Thyroid gland (tissue), 4 donors: ENCODE measurements around the gene GALNT5. TPM values are rescaled to one million over a fixed set of nuclear protein-coding genes. Genes with fewer than 3 reads are reported as not detected.

Source experiments
- DNase-seq, 2 donors: peaks; one replicate each; pipeline ENCODE4 v3.0.0-alpha.2; 2019
- H3K27ac ChIP-seq, 3 donors: fragments of 200-600 bp; sonication (generic); 1 replicate in 2 of 3; 2 replicates in 1 of 3; pipeline ENCODE4 v1.5.1; 2016 to 2019; ENCODE audit warnings: mild to moderate bottlenecking in 1 of 3, moderate library complexity in 1 of 3
- H3K27me3 ChIP-seq: fragments of 200-600 bp; sonication (generic); one replicate; pipeline ENCODE4 v1.5.1; 2019
- H3K36me3 ChIP-seq, 2 donors: fragments of 200-600 bp; sonication (generic); one replicate each; pipeline ENCODE4 v1.5.1; 2016 to 2019
- H3K4me1 ChIP-seq, 2 donors: fragments of 200-600 bp; sonication (generic); one replicate each; pipeline ENCODE4 v1.5.1; 2017 to 2019
- H3K4me3 ChIP-seq, 3 donors: fragments of 200-600 bp; sonication (generic); replicated peaks in 1 of 3; 1 replicate in 2 of 3; 2 replicates in 1 of 3; pipeline ENCODE4 v1.5.1; 2016; ENCODE audit warnings: mild to moderate bottlenecking in 1 of 3
- H3K9me3 ChIP-seq: fragments of 200-600 bp; sonication (generic); one replicate; pipeline ENCODE4 v1.5.1; 2017
- CTCF ChIP-seq, 6 experiments: fragments of 200-600 bp in 3 of 6; fragments of 450-650 bp in 3 of 6; sonication (generic) in 3 of 6; IDR thresholded peaks; one replicate each; pipeline ENCODE4 v1.5.1; 2016 to 2019; ENCODE audit warnings: antibody characterized with exemption in 6 of 6, mild to moderate bottlenecking in 2 of 6, inconsistent platforms in 1 of 6, moderate library complexity in 1 of 6
- POLR2A ChIP-seq, 2 donors: fragments of 450-650 bp; IDR thresholded peaks; one replicate each; pipeline ENCODE4 v1.6.1; 2017; ENCODE audit warnings: antibody characterized with exemption in 2 of 2, mild to moderate bottlenecking in 2 of 2, moderate library complexity in 1 of 2
- WGBS, 2 donors: methylation state at CpG; one replicate each; pipeline ENCODE4 v1.1.5; 2017; 5-methylcytosine and 5-hydroxymethylcytosine counted together
- intact Hi-C: fragments of 100-400 bp; cut with DNase I; formaldehyde crosslinking; loops from one replicate; pipeline ENCODE4 v1.15.1; 2023
- total RNA-seq, 4 donors: library from RNA; depleted of rRNA; stranded (reverse); fragments of >200 nt; gene quantifications; one replicate each; pipeline ENCODE4 v1.2.3, GENCODE V29; 2016

Gene GALNT5
- total RNA-seq, 4 donors from 2014 or later = 0.13 to 0.49 TPM; not detected in 2

DNA sequence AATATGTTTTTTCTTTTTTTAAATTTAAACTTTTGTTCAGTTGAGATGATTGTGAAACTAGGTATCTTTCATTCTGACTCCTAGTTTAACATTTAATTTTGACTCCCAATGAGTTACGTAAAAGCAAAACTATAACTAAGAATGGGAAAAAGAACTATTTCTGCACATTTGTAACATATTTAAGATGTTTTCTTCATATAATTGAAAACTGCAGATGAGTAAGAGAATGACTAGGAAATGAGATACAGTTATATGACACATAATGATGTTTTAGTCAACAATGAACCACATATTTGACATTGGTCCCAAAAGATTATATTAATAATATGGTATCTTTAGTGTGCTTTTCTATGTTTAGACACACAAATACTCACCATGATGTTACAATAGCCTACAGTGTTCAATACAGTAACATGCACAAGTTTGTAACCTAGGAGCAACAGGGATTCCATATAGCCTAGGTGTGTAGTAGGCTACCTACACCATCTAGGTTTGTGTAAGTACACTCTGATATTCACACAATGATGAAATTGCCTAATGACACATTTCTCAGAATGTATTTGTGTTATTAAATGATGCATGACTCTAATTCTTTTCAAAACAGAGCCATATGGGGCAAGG is 55.5 kb downstream of the GALNT5 start:
- Histone ChIP-seq H3K36me3 (no peaks in the 10 kb centered on the region), H3K27ac (no peak overlapping the region), H3K4me3 (no peak overlapping the region), H3K9me3 (no peaks in the 10 kb centered on the region), H3K27me3 (no peaks in the 10 kb centered on the region), H3K4me1 (no peaks in the 10 kb centered on the region)
- no peak for DNase-seq
- TF ChIP-seq POLR2A (IDR thresholded peaks at IDR 0.05) (no peak), CTCF (IDR thresholded peaks at IDR 0.05) (no peak)
- intact Hi-C loops = no loop called here
- 92 to 97% methylated on average over 1 of the region's 1 CpG for WGBS, 2 donors

GRCh38 chr2:157315901-157316300 is 58.4 kb downstream of the GALNT5 start:
- H3K27me3 ChIP-seq = no peaks in the 10 kb centered on the region
- intact Hi-C loops = no loop called here
- TF ChIP-seq POLR2A (IDR thresholded peaks at IDR 0.05) (no peak), CTCF (IDR thresholded peaks at IDR 0.05) (no peak)
- H3K9me3 ChIP-seq = no peaks in the 10 kb centered on the region
- DNase-seq = no peak
- no peaks in the 10 kb centered on the region for H3K36me3 ChIP-seq
- WGBS, 2 donors = 72% methylated on average over 4 of the region's 4 CpGs
- no peak overlapping the region for H3K4me3 ChIP-seq
- H3K4me1 ChIP-seq = no peaks in the 10 kb centered on the region
- H3K27ac ChIP-seq = no peak overlapping the region

- TF ChIP-seq POLR2A (IDR thresholded peaks at IDR 0.05) = no peak
- TF ChIP-seq CTCF (IDR thresholded peaks at IDR 0.05) = no peak
- intact Hi-C loops = no loop called here
- no peak overlapping the region for H3K27ac ChIP-seq
- H3K4me3 ChIP-seq = no peak overlapping the region
- no peaks in the 10 kb centered on the region for H3K36me3 ChIP-seq
- no peak for DNase-seq
- H3K27me3 ChIP-seq = no peaks in the 10 kb centered on the region
- H3K9me3 ChIP-seq = no peaks in the 10 kb centered on the region
- whole genome bisulfite sequencing, 2 donors = 93% methylated on average over 2 of the region's 2 CpGs
- no peaks in the 10 kb centered on the region for H3K4me1 ChIP-seq
Measured at GRCh38 chr2:157318884-157319283, 61.4 kb downstream of the GALNT5 start.

- H3K4me1 ChIP-seq = no peaks in the 10 kb centered on the region
Measured at GRCh38 chr2:157319795-157320194, 62.3 kb downstream of the GALNT5 start.

GRCh38 chr2:157320409-157320808 is 62.9 kb downstream of the GALNT5 start:
- Histone ChIP-seq H3K4me3 (no peak overlapping the region), H3K9me3 (no peaks in the 10 kb centered on the region), H3K4me1 (no peaks in the 10 kb centered on the region), H3K36me3 (no peaks in the 10 kb centered on the region), H3K27me3 (no peaks in the 10 kb centered on the region), H3K27ac (no peak overlapping the region)
- TF ChIP-seq CTCF (IDR thresholded peaks at IDR 0.05) (no peak), POLR2A (IDR thresholded peaks at IDR 0.05) (no peak)
- DNase-seq = no peak
- intact Hi-C loops = no loop called here

More at GRCh38 chr2:157319795-157320194, 62.3 kb downstream of the GALNT5 start:
- intact Hi-C loops = no loop called here
- Histone ChIP-seq H3K4me3 (no peak overlapping the region), H3K27me3 (no peaks in the 10 kb centered on the region), H3K9me3 (no peaks in the 10 kb centered on the region), H3K27ac (no peak overlapping the region), H3K36me3 (no peaks in the 10 kb centered on the region)
- DNase-seq = no peak
- TF ChIP-seq POLR2A (IDR thresholded peaks at IDR 0.05) (no peak), CTCF (IDR thresholded peaks at IDR 0.05) (no peak)
- WGBS, 2 donors = 89 to 91% methylated on average over 2 of the region's 2 CpGs
